HuH-7.5 (cell line): ENCODE data around the gene THEMIS.
"Not testable (repeated sequence)": the region's sequence is repeated elsewhere in the genome, so short reads cannot be mapped to it uniquely, and the experiment has no call there.

Experiments used
- DNase-seq: peaks from one replicate; pipeline ENCODE4 v3.0.0; 2011; ENCODE audit warnings: low spot score

The THEMIS gene

GRCh38 chr6:127900935-127901334 is at the start of gene THEMIS:
THEMIS (minus strand) TSS chr6:127901058; CDS start chr6:127900932, 126 bp downstream.
- DNase-seq = no peak

DNA sequence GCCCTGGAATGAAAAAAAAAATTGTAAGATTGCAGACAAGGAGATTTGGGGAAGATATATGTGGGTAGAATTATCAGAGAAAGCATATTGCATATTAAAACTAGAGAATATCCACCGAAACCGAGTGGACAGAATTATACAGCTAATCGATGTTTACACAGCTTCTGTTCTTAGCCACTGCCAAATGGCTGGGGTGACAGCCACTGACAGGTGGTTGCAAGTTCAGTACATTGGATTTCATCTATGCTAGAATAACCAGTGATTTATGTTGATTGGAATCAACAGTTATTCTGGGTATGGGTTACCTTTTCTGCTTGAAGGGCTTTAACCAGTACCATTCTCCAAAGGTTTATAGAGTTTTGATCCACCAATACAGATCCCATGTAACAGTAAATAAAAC is 48.4 kb upstream of the THEMIS start:
- DNase-seq = no peak

DNA sequence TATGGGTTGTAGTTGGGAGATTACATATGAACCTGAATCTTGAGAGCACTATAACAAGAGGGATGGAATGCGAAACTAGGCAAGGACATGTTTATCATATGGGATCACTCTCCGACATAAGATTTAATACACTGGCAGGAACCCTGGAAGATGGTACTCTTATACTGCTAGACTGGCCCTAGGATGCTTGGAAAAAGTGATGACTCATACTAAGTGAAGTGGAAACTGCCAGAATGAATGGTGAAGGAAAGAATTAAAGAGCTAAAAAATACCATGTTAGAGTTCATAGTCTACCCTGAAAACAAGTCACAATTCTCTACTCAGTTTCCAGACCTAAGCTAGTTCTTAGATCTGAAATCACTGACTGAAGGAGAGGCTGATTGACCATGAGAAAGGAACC is 45.5 kb upstream of the THEMIS start:
- no peak for DNase-seq

DNA sequence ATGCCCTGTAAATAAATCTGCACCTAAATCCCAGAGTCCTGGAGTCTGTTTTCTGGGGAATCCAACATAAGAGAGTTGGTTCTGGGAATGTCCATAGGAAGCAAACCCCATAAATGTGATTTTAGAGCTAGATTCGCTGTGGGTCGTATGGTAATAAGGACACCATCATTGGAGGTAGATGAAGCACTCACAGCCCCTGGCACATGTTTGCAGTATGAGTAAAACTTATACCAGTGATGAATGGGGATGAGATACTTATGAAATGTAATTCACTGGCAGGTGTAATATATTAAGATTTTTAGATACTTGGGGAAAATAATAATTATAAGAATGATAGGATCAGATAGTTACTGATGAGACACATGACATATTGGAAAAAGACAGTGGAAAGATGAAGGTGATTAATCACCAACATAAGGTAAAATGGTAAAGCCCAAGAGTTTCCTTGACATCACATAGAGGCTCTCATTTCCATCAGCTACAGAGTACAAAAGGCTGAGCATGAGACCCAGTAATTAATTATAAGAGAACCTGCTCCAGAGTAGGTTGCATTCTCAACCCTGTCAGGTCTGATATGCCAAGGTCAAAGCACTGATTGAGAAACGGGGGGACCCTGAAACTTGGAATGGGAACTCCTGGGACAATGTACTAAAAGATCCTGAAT is 44.7 kb upstream of the THEMIS start:
- no peak for DNase-seq

DNA sequence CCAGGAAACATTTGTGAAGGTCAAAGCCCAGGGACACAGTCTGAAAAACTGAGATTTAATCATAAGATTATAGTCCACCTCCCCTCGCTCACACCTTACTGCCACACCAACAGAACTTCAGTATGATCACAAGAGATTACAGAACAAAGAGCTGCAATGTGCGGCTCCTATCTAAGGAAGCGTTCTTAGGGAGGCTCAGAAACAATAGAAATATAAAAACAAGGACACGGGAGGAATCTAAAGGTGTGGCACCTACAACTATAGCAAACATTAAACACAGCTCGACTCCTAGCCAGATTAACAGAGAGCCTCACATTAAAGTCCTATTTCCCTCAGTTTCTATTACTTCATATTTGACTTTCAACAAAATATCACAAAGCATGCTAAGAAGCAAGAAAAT is 40.4 kb upstream of the THEMIS start:
- no peak for DNase-seq

DNA sequence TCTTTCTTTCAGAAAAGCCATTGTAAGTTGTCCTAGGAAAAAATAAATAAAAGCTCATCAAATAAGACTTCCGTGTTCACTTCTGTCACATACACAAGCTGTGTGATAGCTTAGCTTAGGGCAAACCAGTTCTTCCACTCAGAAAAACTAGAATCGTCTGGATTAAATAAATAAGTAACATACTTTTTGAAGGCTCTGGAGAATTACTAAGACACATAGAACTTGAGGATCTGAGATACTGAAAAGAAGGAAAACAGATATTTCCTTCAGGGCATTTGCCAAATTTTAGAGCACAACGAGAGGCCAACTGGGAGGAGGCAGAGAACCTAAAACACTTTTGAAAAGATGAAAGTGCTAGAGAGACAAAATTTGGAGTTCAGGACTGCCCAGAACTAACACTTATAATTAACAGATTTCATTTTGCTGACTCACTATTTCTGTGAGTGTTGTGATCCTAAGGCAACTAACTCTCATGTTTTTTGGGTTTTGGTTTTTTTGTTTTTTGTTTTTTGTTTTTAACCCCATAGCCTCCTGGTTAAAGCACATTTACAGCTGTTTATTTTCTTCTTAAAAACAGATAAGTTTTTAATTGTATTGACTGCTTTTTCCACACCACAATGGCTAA is 38.7 kb upstream of the THEMIS start:
- no peak for DNase-seq

- DNase-seq = no peak
Measured at GRCh38 chr6:127938701-127939100, 37.8 kb upstream of the THEMIS start.

DNA sequence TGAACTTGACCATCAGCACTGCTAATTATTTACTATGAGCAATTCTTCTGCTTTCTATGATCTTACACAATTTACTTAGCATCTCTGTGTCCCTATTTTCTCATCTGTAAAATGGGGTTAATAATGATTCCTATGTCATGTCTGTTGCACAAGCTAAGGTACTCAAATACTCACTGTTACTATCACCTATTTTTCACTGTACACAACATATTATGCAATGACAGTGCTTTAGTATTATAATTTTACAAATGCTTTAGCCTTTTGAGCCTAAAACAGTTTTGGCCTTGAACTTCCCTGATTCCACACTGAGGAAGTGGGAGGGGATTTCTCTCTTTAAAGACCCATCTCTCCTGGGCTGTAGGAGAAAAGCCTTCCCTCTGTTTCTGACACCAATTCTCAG is 36.9 kb upstream of the THEMIS start:
- no peak for DNase-seq

DNA sequence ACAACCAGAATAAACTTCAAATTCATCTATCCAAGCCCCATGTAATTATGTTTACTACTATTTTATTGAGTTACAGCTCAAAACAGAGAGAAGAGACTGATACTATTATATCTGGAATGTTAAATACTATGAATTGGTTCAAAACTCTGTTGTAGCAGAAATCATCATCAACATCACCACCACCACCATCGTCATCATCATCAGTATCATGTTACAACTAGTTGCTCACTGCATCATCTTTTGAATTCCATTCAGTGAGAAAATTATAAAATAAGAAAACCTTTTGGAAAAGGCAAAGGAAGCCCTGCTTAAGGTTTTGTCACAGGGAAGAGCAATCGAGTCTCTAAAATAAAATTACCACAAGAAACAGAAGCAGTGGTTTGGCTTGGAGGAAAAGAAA is 36.2 kb upstream of the THEMIS start:
- DNase-seq = no peak

DNA sequence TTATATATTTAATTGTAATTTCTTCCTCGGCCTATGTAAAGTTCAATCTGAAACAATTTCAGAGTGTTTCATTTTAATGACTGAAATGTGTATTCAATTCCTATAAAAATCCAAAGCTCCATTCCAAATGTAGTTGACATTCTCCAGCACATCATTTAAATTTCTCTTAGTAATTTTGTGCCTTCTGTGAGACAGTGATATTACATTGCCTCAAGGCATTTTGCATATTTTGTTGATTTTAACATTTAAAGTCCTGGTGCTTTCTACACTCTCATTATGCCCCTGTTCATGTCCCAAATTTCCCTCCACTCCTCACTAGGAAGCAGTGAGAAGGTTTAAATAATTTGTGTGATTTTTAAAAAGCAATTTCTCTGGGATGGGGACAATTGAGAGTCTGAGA is 34.1 kb upstream of the THEMIS start:
- DNase-seq = no peak

GRCh38 chr6:127933852-127934840 is 33.3 kb upstream of the THEMIS start:
- DNase-seq = no peak

DNA sequence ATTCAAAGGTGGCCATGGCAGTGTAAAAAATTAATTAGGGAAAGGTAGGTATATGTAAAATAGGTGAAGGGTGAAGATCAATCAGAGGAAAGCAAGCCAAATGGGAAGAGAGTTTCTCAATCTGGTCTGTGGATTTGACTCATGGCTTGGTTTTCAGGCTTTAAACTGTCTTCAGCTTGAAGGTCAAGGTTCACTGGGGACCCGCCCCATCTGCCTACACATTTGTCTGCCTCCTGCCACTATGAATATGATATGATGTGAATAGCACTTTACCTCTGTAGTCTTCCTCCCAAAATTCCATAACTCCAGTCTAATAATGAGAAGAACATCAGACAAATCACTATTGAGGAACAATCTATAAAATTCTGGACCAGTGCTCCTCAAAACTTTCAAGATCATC is 32.3 kb upstream of the THEMIS start:
- DNase-seq = no peak

GRCh38 chr6:127932708-127933107 is 31.9 kb upstream of the THEMIS start:
- DNase-seq = no peak

- not testable (repeated sequence) for DNase-seq
Measured at GRCh38 chr6:127926441-127926840, 25.6 kb upstream of the THEMIS start.

GRCh38 chr6:127924440-127924839 is 23.6 kb upstream of the THEMIS start:
- no peak for DNase-seq

- no peak for DNase-seq
Measured at GRCh38 chr6:127924031-127924430, 23.2 kb upstream of the THEMIS start.

DNA sequence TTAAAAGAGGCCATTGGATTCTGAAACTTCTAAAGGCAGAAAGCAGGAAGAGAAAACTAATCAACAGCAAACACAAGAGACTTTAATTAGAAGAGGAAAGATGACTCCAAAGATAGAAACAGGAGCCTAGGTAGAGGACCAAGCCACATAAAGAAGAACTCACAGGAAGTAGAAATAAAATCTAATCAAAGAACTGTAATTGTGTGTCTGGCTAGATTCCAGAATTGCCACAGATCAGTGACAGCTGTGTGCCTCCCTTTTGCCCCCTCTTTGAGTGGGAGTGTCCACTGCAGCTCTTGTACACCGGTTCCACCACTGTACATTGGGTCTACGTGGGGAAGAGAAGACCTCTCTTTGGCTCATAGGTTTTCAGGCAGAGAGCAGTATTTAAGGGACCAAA is 22.3 kb upstream of the THEMIS start:
- DNase-seq = no peak

DNA sequence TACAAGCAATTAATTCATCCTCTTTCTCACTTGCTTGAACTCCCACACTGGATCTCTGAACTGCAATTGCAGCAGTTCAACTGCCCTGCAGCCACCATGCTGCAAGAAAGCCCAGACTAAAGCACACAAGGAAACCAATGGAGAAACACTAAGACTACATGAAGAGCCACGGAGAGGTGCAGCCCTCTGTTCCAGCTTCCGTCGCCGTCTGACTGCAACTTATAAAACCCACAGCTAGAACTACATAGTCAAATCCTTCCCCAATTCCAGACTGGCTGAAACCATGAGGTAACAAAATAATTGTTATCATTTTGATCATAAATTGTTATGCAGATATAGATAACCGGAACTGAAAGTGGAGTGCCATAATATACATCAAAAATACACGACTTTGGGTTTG is 21.1 kb upstream of the THEMIS start:
- no peak for DNase-seq

- DNase-seq = no peak
Measured at GRCh38 chr6:127920804-127921203, 19.9 kb upstream of the THEMIS start.

GRCh38 chr6:127918506-127919427 is 17.9 kb upstream of the THEMIS start:
- DNase-seq = no peak

- DNase-seq = no peak
Measured at GRCh38 chr6:127917766-127918165, 16.9 kb upstream of the THEMIS start.

- no peak for DNase-seq
Measured at GRCh38 chr6:127914240-127914639, 13.4 kb upstream of the THEMIS start.
